GM21737 (cell line): ENCODE results near the gene CDX1.

Experiments
- ATAC-seq: cut with Tn5 transposase; IDR thresholded peaks from one replicate; pipeline ENCODE4 v1.9.1; 2021; ENCODE audit warnings: mild to moderate bottlenecking, moderate library complexity; ENCODE audit not compliant: unreplicated experiment

CDX1 gene

DNA sequence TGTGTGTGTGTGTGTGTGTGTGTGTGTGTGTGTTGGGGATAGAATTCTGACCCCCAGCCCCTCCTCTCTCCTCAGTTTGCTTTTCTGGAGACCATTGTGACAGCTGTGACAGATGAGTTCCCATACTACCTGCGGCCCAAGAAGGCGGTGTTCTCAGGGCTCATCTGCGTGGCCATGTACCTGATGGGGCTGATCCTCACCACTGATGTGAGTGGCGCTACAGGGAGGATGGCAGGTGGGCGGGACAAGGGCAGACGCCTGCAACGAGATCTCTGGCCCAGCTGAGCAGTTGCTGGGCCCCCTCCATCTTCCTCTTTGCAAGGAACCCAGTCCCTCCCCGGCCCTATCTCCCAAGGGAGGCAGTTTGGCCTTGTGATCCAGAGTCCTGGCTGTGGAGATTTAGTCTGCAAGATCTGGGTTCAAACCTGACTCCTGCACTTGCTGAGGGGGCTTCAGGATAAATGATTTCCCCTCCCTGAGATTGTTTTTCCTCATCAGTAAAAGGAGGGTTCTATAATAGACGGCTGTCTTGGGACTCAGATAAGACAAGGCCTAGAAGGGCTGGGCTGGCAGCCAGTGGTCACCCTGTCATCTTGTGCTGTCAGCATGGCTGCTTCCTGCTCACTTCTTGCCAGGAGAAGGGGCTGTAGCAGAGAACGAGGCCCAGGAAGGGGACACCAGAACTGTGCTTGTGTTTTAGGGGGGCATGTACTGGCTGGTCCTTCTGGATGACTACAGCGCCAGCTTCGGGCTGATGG, 37.4 kb downstream of the CDX1 start:
- ATAC-seq, result no peak

- no peak for ATAC-seq
These were observed 38.0 kb downstream of the CDX1 start for GRCh38 chr5:150204590-150204960.

GRCh38 chr5:150206098-150206778, 39.7 kb downstream of the CDX1 start:
- no peak for ATAC-seq

DNA sequence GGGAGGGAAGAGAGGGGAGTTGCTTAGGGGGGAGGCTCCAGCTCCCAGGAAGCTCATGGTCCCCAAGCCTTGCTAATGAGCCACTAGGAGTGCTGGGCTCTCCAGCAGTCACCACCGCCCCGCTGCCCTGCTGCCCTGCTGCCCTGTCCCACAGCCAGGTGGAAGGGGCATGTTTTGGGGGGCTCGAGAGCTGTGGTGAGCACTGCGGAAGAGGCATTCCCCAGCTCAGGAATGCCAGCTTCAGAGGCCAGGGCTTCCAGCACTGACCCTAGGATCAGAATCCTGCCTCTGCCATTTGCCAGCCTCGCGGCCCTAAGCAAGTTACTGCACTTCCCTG, 40.2 kb downstream of the CDX1 start:
- no peak for ATAC-seq

DNA sequence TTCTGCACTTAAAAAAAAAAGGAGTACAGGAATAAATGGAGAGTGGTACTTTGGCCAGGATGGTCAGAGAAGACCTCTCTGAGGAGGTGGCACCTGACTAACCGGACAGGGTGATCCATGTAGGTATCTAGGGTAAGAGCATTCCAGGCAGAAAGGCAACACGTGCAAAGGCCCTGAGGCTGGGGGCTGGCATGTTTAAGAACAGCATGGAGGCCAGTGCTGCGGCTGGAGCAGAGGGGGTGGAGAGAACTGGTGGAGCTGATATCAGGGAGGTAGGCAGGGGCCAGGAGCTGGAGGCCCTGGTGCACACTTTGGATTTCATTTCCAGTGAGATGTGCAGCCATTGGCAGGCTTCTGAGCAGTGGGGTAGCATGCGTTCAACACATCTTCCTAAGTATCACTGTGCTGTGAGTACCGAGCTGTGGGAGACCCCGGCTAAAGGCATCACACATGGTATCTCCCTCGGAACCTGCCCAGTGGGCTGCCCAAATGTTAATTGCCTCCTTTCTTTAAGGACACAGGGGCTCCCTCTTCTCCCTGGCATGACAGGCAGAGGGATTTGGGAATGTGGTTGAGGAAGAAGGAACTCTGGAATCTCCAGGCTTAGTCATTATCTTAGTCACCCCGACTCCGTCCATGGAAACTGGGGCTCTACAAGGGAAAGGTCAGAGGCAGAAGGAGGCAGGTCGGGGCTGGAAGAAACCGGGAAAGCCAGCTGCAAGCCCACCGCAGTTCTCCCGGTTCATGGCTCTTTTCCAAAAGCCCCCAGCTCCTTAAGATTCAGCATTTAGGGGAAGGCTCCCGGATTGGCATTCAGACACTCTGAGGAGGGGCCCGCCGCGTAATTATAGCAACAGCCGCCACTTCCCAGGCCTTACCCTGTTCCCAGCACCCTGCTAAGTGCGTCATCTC, 41.9 kb downstream of the CDX1 start:
- no peak for ATAC-seq

DNA sequence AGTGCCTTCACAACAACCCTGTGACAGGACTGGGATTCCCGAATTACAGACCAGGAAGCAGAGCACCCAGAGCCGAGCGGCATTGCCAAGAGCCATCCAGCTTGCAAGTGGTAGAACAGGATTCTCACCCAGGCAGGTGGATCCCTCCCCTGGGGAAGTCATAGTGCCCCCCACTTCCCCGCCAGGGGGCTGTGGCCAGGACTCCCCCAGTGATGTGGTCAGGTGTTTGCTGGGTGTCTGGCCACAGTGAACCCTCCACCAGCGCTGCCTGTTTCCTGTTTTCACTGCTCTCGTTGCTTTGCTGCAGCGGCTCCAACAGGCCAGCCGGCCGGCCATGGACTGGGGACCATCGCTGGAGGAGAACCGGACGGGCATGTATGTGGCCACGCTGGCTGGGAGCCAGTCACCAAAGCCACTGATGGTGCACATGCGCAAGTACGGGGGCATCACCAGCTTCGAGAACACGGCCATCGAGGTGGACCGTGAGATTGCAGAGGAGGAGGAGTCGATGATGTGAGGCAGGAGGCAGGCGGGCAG, 42.6 kb downstream of the CDX1 start:
- no peak for ATAC-seq

GRCh38 chr5:150210644-150211043, 44.1 kb downstream of the CDX1 start:
- ATAC-seq, result no peak

- ATAC-seq, result no peak
These were observed 44.8 kb downstream of the CDX1 start for GRCh38 chr5:150211156-150212030.

- ATAC-seq, result no peak
These were observed 47.0 kb downstream of the CDX1 start for GRCh38 chr5:150213530-150213929.

DNA sequence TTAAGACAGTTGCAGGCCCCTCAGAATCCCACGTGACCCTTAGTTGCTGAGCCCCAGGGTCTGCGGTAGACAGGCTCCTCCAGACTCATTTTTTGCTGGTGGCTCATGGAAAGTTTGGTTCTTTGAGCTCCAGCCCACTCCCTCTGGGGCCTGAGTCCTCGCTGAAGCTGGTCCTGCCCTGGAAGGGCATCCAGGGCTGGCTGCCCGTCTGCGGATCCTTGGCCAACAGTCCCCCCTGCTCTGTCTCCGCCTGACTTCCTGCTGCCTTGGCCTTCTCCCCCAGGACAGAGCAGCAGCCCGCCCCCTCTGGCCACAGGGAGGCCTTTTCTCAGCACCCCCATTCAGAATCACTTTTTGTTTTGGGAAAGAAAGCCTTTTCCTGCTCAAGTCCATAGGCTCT, 47.7 kb downstream of the CDX1 start:
- ATAC-seq, result no peak

DNA sequence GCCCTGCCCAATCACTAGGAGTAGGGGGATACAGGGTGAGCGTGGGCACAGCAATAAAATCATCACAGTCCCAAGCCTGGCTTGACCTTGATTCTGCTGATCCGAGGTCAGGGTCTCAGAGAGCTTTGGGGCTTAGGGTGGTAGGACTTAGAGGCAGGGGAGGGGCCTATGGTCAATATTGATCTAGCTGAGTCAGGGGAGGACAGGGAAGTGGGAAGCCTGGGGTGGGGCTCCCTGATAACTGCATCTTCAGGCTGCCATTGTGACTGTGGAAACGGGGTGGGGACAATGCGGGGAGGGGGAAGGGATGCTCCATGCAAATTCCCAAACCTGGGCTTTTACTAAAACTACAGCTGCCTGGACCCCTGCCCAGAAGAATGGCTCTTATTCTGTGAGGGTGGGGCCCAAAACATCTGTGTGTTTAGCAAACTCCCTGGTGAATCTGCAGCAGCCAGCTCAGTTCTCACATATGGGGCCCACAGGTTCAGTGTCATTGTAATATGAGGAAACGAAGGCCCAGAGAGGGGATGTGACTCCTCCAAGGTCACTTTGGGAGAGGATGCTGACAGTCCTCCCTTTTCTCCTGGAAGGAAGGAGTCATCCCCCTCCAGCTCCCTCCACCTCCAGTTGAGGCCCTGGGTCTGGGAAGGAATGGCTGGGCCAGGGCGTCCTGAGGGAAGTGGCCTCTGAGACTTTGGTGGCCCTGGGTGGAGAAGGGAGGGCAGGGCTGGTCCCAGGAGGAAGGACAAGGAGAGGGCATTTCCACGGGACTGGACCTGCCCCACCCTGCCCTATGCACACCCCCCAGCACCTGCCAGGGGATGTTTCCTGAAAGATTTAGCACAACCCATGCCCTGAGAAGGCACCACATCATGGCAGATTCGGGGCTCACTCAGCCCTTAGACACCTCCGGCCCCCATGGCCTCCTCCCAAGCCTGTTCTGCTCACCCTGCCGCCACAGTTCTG, 49.7 kb downstream of the CDX1 start:
- no peak for ATAC-seq

- no peak for ATAC-seq
These were observed 50.5 kb downstream of the CDX1 start for GRCh38 chr5:150217038-150217437.

DNA sequence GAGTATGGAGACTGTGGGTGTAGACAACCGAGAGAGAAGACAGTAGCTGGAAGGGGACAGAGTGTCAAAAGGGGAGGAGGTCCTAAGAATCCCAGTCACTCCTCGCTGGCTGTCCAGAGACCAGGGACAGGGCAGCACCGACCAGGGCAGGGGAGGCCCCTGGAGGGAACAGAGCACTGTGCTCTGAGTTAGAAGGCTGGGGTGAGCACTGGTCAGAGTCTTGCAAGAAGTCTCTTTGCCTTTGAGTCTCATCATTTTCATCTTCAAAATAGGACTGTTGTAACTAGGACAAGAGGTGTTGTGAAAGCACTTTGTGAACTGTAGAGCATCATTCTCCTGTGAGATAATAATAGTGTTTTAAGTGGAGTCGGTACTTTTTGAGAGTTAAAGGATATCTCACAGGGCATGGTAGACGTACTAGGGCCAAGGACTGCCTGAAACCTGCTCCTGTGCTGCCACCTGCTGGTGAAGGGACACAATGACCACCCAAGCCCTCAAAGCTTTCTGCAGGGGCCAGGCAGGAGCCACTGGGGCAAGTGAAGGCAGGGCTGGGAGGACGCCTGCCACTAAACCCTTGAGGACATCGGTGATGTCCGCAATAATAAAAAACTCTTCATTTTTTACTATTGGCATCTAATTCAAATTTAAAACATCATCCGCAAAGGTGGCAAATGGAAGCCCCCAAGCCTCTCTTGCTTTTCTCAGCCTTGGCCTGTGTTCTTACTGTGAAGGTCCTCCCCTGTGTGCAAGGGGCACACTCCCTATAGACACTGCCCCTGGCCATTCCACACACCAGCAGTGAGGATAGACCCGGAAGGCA, 51.5 kb downstream of the CDX1 start:
- ATAC-seq, result peak; percentile 86

DNA sequence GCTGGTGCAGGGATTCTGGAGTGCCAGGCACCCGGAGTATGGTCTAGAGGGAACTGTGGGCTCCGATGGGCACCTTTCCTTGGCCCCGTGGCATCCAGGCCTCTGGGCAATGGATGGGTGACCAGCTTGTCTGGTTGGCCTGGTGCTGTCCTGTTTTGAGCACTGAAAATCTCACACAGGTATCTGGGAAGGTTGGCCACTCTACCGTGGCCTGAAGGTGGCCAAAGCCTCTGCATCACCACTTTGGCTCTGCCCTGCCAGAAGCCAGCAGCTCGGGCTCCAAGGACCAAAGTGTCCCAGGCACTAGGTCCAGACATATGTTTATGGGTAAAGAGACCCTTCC, 52.1 kb downstream of the CDX1 start:
- no peak for ATAC-seq

- no peak for ATAC-seq
These were observed 52.6 kb downstream of the CDX1 start for GRCh38 chr5:150219142-150219541.

- ATAC-seq, result no peak
These were observed 53.3 kb downstream of the CDX1 start for GRCh38 chr5:150219861-150220260.

DNA sequence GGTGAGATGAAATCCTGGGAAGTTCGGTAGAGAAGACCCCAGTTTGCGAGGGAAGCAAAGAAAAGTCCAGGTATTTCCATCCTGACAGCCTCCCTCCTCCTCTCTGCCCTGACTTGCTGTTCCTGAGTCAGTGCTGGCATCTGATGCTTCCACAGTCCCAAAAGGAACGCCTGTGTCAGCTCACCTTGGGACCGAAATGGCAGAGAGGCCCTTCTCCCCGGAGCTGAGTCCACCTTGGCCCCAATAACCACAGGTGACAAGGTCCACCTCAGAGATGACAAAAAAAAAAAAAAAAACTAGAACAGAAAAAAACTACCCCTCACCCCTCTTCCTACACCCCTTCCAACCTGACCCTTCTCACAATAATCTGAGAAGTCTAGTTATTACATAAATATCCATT, 54.9 kb downstream of the CDX1 start:
- no peak for ATAC-seq

- ATAC-seq, result no peak
These were observed 56.3 kb downstream of the CDX1 start for GRCh38 chr5:150222906-150223305.

- ATAC-seq, result no peak
These were observed 56.9 kb downstream of the CDX1 start for GRCh38 chr5:150223474-150223873.
